Measurements from ENCODE around the gene MYLK4.

The MYLK4 gene

DNA sequence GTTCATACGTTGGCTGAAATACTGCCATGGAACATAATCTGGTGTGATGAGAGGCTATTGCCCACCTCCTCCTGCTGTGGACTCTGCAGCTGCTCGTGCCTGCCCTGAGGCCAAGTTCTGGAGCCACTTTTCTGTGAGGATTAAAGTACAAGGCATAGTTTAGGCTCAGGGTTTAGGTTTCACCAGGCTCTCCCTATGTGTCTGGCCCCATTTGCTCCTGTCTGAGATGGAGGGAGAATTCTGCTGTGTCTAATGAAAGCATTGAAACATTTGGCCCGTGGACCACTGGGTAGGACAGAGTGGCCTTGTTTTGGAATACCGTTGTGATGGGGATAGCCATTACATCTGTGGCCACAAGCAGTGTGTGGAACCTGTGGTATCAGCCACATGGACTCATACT is 20.4 kb upstream of the MYLK4 start:
- H3K9ac ChIP-seq: no peak overlapping the region
- H3K36me3 ChIP-seq (ENCODE audit: insufficient read depth): no peaks in the 10 kb centered on the region
- H3K27ac ChIP-seq: no peak overlapping the region
- TF ChIP-seq, protein P1, sequence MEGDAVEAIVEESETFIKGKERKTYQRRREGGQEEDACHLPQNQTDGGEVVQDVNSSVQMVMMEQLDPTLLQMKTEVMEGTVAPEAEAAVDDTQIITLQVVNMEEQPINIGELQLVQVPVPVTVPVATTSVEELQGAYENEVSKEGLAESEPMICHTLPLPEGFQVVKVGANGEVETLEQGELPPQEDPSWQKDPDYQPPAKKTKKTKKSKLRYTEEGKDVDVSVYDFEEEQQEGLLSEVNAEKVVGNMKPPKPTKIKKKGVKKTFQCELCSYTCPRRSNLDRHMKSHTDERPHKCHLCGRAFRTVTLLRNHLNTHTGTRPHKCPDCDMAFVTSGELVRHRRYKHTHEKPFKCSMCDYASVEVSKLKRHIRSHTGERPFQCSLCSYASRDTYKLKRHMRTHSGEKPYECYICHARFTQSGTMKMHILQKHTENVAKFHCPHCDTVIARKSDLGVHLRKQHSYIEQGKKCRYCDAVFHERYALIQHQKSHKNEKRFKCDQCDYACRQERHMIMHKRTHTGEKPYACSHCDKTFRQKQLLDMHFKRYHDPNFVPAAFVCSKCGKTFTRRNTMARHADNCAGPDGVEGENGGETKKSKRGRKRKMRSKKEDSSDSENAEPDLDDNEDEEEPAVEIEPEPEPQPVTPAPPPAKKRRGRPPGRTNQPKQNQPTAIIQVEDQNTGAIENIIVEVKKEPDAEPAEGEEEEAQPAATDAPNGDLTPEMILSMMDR (conservative IDR thresholded peaks at IDR 0.05; ENCODE audit: low read depth, low read length): no peak
- H4K20me1 ChIP-seq (ENCODE audit: insufficient read depth): peaks cover 16% of the 10 kb centered on the region; the same call in 1 of the 2 replicates
- H2AFZ ChIP-seq (ENCODE audit: low read depth): no peak overlapping the region
- no peak overlapping the region for H3K4me2 ChIP-seq
- no peak overlapping the region for H3K4me3 ChIP-seq (IDR thresholded peaks at IDR 0.05; ENCODE audit: insufficient read depth, low read depth, low read length)
- H3K79me2 ChIP-seq (ENCODE audit: insufficient read depth, low read depth): peaks cover 86% of the 10 kb centered on the region
- H3K4me1 ChIP-seq (ENCODE audit: low read depth, poor library complexity, severe bottlenecking): peaks cover 27% of the 10 kb centered on the region
- no peaks in the 10 kb centered on the region for H3K27me3 ChIP-seq (ENCODE audit: insufficient read depth, low read depth)

DNA sequence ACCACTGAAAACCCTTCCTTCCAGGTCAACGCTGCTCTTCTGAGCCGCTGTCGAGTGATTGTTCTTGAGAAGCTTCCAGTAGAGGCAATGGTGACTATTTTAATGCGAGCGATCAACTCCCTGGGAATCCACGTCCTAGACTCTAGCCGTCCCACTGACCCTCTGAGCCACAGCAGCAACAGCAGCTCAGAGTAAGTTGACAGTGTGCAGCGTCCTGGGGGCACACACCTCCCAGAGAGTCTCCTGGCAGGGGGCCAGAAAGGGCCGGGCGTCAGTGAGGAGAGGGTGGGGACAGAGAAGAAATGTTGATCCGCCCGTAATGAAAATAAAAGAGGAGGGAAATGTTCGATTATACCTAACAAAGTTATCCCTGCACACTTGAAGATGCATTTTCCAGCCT is 19.4 kb upstream of the MYLK4 start:
- Histone ChIP-seq H4K20me1 (ENCODE audit: insufficient read depth) (peaks cover 16% of the 10 kb centered on the region; the same call in 1 of the 2 replicates), H3K4me3 (IDR thresholded peaks at IDR 0.05; ENCODE audit: insufficient read depth, low read depth, low read length) (no peak overlapping the region), H3K36me3 (ENCODE audit: insufficient read depth) (no peaks in the 10 kb centered on the region), H2AFZ (ENCODE audit: low read depth) (no peak overlapping the region), H3K9ac (no peak overlapping the region), H3K4me2 (no peak overlapping the region), H3K27ac (no peak overlapping the region), H3K27me3 (ENCODE audit: insufficient read depth, low read depth) (no peaks in the 10 kb centered on the region), H3K79me2 (ENCODE audit: insufficient read depth, low read depth) (peaks cover 84% of the 10 kb centered on the region), H3K4me1 (ENCODE audit: low read depth, poor library complexity, severe bottlenecking) (peaks cover 27% of the 10 kb centered on the region)
- TF ChIP-seq, protein P1 (conservative IDR thresholded peaks at IDR 0.05; ENCODE audit: low read depth, low read length): no peak

DNA sequence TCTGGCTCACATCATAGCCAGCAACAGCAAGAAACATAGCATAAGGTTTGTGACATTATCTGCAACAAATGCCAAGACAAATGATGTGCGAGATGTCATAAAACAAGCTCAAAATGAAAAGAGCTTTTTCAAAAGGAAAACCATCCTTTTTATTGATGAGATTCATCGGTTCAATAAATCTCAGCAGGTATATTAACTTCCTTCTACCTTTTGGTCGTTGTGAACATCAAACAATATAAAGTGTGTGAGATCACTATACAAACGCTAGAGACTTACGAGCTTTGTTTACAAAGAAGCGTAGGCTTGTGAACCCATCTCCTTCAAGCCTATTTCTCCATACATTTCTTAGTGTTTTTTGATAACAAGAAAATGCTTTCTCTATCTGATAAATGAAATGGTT is 18.0 kb upstream of the MYLK4 start:
- peak overlapping the region; percentile 99; the same call in 1 of the 2 replicates for H3K4me2 ChIP-seq
- peaks cover 33% of the 10 kb centered on the region for H3K4me1 ChIP-seq (ENCODE audit: low read depth, poor library complexity, severe bottlenecking)
- TF ChIP-seq, protein P1 (conservative IDR thresholded peaks at IDR 0.05; ENCODE audit: low read depth, low read length): no peak
- no peak overlapping the region for H3K9ac ChIP-seq
- peaks cover 16% of the 10 kb centered on the region; the same call in 1 of the 2 replicates for H4K20me1 ChIP-seq (ENCODE audit: insufficient read depth)
- no peak overlapping the region for H2AFZ ChIP-seq (ENCODE audit: low read depth)
- no peak overlapping the region for H3K27ac ChIP-seq
- H3K79me2 ChIP-seq (ENCODE audit: insufficient read depth, low read depth): peaks cover 74% of the 10 kb centered on the region
- no peaks in the 10 kb centered on the region for H3K36me3 ChIP-seq (ENCODE audit: insufficient read depth)
- H3K27me3 ChIP-seq (ENCODE audit: insufficient read depth, low read depth): no peaks in the 10 kb centered on the region
- H3K4me3 ChIP-seq (IDR thresholded peaks at IDR 0.05; ENCODE audit: insufficient read depth, low read depth, low read length): no peak overlapping the region

DNA sequence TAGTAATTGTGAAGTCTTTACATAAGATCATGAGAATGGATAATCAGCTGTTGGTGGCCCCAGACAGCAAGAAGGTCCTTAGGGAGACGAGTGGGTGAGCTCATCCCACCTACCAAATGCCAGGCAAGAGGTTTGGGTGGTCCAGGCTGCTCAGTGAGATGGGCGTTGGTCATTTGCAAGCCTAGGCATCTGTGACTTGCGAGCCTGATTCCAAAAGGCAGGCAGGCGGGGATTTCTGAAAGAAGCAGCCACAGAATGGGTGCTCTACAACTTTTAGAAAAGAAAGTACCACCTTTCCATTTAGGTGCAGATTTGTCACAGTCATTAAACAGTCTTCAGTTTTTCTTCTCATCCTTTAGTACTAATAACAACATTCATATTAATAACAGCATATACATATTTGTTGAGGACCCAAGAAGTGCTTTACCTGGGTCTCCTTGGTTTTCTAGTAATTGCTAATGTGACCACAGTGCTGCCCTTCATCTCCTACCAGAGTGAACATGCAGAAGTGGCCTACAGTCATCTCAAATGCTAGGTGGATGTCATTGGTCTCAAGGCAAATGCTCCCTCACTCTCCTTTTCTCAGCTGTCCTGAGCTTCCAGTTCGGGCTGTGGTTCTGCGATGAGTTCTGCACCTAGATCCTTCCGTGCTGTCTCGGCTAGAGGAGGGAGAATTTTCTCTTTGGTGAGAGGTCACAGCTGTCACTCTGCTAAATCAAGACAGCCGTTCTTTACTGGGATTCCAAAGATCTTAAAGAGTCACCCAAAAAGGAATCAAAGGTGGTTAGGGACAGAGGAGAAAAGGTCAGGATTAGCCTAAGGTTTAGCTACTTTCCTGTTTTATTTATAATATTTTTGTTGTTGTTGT is 17.2 kb upstream of the MYLK4 start:
- TF ChIP-seq, protein P1 (conservative IDR thresholded peaks at IDR 0.05; ENCODE audit: low read depth, low read length): no peak
- Histone ChIP-seq H4K20me1 (ENCODE audit: insufficient read depth) (peaks cover 16% of the 10 kb centered on the region; the same call in 1 of the 2 replicates), H2AFZ (ENCODE audit: low read depth) (no peak overlapping the region), H3K4me3 (IDR thresholded peaks at IDR 0.05; ENCODE audit: insufficient read depth, low read depth, low read length) (no peak overlapping the region), H3K27ac (no peak overlapping the region), H3K4me2 (peak overlapping the region; percentile 99), H3K27me3 (ENCODE audit: insufficient read depth, low read depth) (no peaks in the 10 kb centered on the region), H3K9ac (no peak overlapping the region), H3K4me1 (ENCODE audit: low read depth, poor library complexity, severe bottlenecking) (peaks cover 33% of the 10 kb centered on the region), H3K36me3 (ENCODE audit: insufficient read depth) (no peaks in the 10 kb centered on the region), H3K79me2 (ENCODE audit: insufficient read depth, low read depth) (peaks cover 66% of the 10 kb centered on the region)

Data from KMS-11 (cell line).